Upper lobe of left lung (tissue), 4 donors: ENCODE data around the gene PNLDC1.

Source experiments
- EP300 ChIP-seq, 4 donors: sonication (generic); formaldehyde crosslinking; IDR thresholded peaks; one replicate each; pipeline ENCODE4 v1.5.1; 2017; ENCODE audit warnings: antibody characterized with exemption in 4 of 4, control low read depth in 2 of 4
- POLR2A ChIP-seq, 4 donors: fragments of 450-650 bp; IDR thresholded peaks; one replicate each; pipeline ENCODE4 v1.5.1; 2016 to 2017; ENCODE audit warnings: antibody characterized with exemption in 4 of 4, mild to moderate bottlenecking in 2 of 4
- POLR2AphosphoS5 ChIP-seq, 2 donors: sonication (generic); formaldehyde crosslinking; IDR thresholded peaks; one replicate each; pipeline ENCODE4 v1.5.1; 2017; ENCODE audit warnings: antibody characterized with exemption in 2 of 2
- TF ChIP-seq, protein P1 (sequence below), 6 experiments: fragments of 450-650 bp in 4 of 6; fragments of 200-600 bp in 2 of 6; sonication (generic) in 2 of 6; IDR thresholded peaks; one replicate each; pipeline ENCODE4 v1.5.1; 2016 to 2019; ENCODE audit warnings: antibody characterized with exemption in 6 of 6

DNA sequence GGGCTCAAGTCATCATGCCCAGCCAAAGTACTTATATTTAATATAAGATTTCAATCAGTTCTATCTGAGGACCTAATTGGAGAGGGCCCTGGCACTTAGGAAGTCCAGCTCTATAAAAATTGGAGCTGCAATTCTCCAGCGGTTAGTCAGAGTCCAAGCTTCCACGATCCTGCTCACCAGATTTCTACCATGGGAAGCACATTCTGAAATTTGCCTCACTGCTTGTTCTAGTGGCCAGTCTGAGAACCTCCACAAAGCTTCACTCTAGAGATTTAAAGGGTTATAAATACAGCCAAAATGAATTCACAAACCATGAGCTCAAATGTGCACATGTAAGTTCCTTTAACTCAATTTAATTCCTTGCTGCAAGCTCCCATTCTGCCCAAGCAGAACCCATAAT lies 33.5 kb downstream of the PNLDC1 start:
- TF ChIP-seq EP300 (IDR thresholded peaks at IDR 0.05) (no peak), POLR2AphosphoS5 (IDR thresholded peaks at IDR 0.05) (no peak), POLR2A (IDR thresholded peaks at IDR 0.05) (no peak)
- TF ChIP-seq, protein P1, sequence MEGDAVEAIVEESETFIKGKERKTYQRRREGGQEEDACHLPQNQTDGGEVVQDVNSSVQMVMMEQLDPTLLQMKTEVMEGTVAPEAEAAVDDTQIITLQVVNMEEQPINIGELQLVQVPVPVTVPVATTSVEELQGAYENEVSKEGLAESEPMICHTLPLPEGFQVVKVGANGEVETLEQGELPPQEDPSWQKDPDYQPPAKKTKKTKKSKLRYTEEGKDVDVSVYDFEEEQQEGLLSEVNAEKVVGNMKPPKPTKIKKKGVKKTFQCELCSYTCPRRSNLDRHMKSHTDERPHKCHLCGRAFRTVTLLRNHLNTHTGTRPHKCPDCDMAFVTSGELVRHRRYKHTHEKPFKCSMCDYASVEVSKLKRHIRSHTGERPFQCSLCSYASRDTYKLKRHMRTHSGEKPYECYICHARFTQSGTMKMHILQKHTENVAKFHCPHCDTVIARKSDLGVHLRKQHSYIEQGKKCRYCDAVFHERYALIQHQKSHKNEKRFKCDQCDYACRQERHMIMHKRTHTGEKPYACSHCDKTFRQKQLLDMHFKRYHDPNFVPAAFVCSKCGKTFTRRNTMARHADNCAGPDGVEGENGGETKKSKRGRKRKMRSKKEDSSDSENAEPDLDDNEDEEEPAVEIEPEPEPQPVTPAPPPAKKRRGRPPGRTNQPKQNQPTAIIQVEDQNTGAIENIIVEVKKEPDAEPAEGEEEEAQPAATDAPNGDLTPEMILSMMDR (IDR thresholded peaks at IDR 0.05): no peak
